NT2/D1 (cell line): ENCODE data around the gene CD96.

Source experiments
- DNase-seq: peaks from one replicate; pipeline ENCODE4 v3.0.0-alpha.2; 2011; ENCODE audit warnings: low read depth, low spot score
- H3K27me3 ChIP-seq: 2 replicates; pipeline ENCODE4 v1.6.0; 2011; ENCODE audit warnings: mild to moderate bottlenecking; ENCODE audit not compliant: insufficient read length, insufficient read depth
- H3K36me3 ChIP-seq: 2 replicates; pipeline ENCODE4 v1.6.1; 2011; ENCODE audit warnings: mild to moderate bottlenecking, low read length, mixed read lengths; ENCODE audit not compliant: insufficient read depth, insufficient read length
- H3K4me1 ChIP-seq: 2 replicates; pipeline ENCODE4 v1.5.1; 2011; ENCODE audit not compliant: insufficient read depth, insufficient read length
- H3K4me3 ChIP-seq: 2 replicates; pipeline ENCODE4 v1.5.1; 2011; ENCODE audit warnings: low read depth; ENCODE audit not compliant: insufficient read length
- H3K9ac ChIP-seq: 2 replicates; pipeline ENCODE4 v1.6.0; 2011; ENCODE audit warnings: low read depth; ENCODE audit not compliant: insufficient read length
- H3K9me3 ChIP-seq: 2 replicates; pipeline ENCODE4 v1.5.1; 2011; ENCODE audit warnings: mild to moderate bottlenecking, low read length; ENCODE audit not compliant: insufficient read depth
- SUZ12 ChIP-seq: IDR thresholded peaks from 2 replicates; pipeline ENCODE4 v1.6.1; 2011; ENCODE audit not compliant: insufficient read length, insufficient read depth; ENCODE audit errors: extremely low read depth
- YY1 ChIP-seq: IDR thresholded peaks from 2 replicates; pipeline ENCODE4 v1.6.1; 2011; ENCODE audit not compliant: insufficient read length, insufficient read depth
- ZNF274 ChIP-seq: IDR thresholded peaks from 2 replicates; pipeline ENCODE4 v1.6.1; 2011; ENCODE audit warnings: mild to moderate bottlenecking, low read depth, low read length

The CD96 gene

GRCh38 chr3:111613294-111613693, 71.3 kb downstream of the CD96 start:
- H3K4me1 ChIP-seq, result no peaks in the 10 kb centered on the region
- DNase-seq, result no peak
- no peak for TF ChIP-seq SUZ12
- TF ChIP-seq YY1, result no peak
- no peak for TF ChIP-seq ZNF274
- H3K27me3 ChIP-seq, result no peaks in the 10 kb centered on the region
- no peak overlapping the region for H3K9ac ChIP-seq
- no peak overlapping the region for H3K4me3 ChIP-seq
- H3K36me3 ChIP-seq, result no peaks in the 10 kb centered on the region
- peaks cover 17% of the 10 kb centered on the region; the same call in 1 of the 2 replicates for H3K9me3 ChIP-seq

- no peaks in the 10 kb centered on the region for H3K27me3 ChIP-seq
- no peak overlapping the region for H3K9ac ChIP-seq
- H3K4me1 ChIP-seq, result no peaks in the 10 kb centered on the region
- no peaks in the 10 kb centered on the region for H3K36me3 ChIP-seq
- no peak overlapping the region for H3K4me3 ChIP-seq
- TF ChIP-seq SUZ12 (no peak), YY1 (no peak), ZNF274 (no peak)
- peaks cover 17% of the 10 kb centered on the region; the same call in 1 of the 2 replicates for H3K9me3 ChIP-seq
- no peak for DNase-seq
Measured at GRCh38 chr3:111615880-111616279, 73.9 kb downstream of the CD96 start.

- TF ChIP-seq ZNF274, result no peak
- TF ChIP-seq SUZ12, result no peak
- no peak for TF ChIP-seq YY1
- Histone ChIP-seq H3K4me1 (no peaks in the 10 kb centered on the region), H3K36me3 (no peaks in the 10 kb centered on the region), H3K4me3 (no peak overlapping the region), H3K9me3 (peaks cover 18% of the 10 kb centered on the region; the same call in 1 of the 2 replicates), H3K27me3 (no peaks in the 10 kb centered on the region), H3K9ac (no peak overlapping the region)
- DNase-seq, result no peak
Measured at GRCh38 chr3:111616417-111617105, 74.6 kb downstream of the CD96 start.

DNA sequence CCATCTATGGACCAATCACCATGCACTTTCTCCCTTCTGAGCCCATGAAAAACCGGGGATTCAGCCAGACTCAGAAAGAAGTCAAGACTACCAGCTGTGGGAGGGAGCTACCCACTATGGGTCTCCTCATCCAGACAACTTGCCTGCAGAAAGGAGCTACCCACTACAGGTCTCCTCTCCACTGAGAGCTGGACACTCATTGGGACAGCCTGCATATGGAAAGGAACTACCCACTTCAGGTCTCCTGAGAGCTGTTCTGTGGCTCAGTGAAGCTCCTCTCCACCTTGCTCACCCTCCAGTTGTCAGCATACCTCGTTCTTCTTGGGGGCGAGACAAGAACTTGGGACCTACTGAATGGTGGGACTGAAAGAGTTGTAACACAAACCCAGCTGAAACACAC, 75.4 kb downstream of the CD96 start:
- no peaks in the 10 kb centered on the region for H3K36me3 ChIP-seq
- DNase-seq, result no peak
- TF ChIP-seq ZNF274 (no peak), YY1 (no peak), SUZ12 (no peak)

GRCh38 chr3:111617912-111618601, 76.1 kb downstream of the CD96 start:
- H3K4me1 ChIP-seq, result no peaks in the 10 kb centered on the region
- H3K27me3 ChIP-seq, result no peaks in the 10 kb centered on the region
- DNase-seq, result no peak
- no peaks in the 10 kb centered on the region for H3K36me3 ChIP-seq
- H3K4me3 ChIP-seq, result no peak overlapping the region
- H3K9me3 ChIP-seq, result peaks cover 20% of the 10 kb centered on the region; the same call in 1 of the 2 replicates
- H3K9ac ChIP-seq, result no peak overlapping the region
- TF ChIP-seq SUZ12 (no peak), ZNF274 (no peak), YY1 (no peak)

More for the DNA sequence above, 75.4 kb downstream of the CD96 start:
- Histone ChIP-seq H3K4me1 (no peaks in the 10 kb centered on the region), H3K9ac (no peak overlapping the region), H3K9me3 (peaks cover 20% of the 10 kb centered on the region; the same call in 1 of the 2 replicates), H3K4me3 (no peak overlapping the region), H3K27me3 (no peaks in the 10 kb centered on the region)

GRCh38 chr3:111618945-111619344, 76.9 kb downstream of the CD96 start:
- H3K9me3 ChIP-seq, result peaks cover 20% of the 10 kb centered on the region; the same call in 1 of the 2 replicates
- H3K4me1 ChIP-seq, result no peaks in the 10 kb centered on the region
- TF ChIP-seq YY1, result no peak
- no peak for TF ChIP-seq SUZ12
- no peak for TF ChIP-seq ZNF274
- no peaks in the 10 kb centered on the region for H3K36me3 ChIP-seq
- no peak overlapping the region for H3K4me3 ChIP-seq
- no peak for DNase-seq
- H3K9ac ChIP-seq, result no peak overlapping the region
- H3K27me3 ChIP-seq, result no peaks in the 10 kb centered on the region

- H3K36me3 ChIP-seq, result no peaks in the 10 kb centered on the region
- H3K4me1 ChIP-seq, result no peaks in the 10 kb centered on the region
- no peak overlapping the region for H3K4me3 ChIP-seq
- peaks cover 20% of the 10 kb centered on the region; the same call in 1 of the 2 replicates for H3K9me3 ChIP-seq
- no peak for DNase-seq
- TF ChIP-seq ZNF274 (no peak), YY1 (no peak)
- H3K9ac ChIP-seq, result no peak overlapping the region
- no peaks in the 10 kb centered on the region for H3K27me3 ChIP-seq
Measured at GRCh38 chr3:111619833-111620232, 77.8 kb downstream of the CD96 start.
